GM12801 (cell line): Measurements from ENCODE around the gene SIGLEC7.

Source experiments
- CTCF ChIP-seq: IDR thresholded peaks from one replicate; pipeline ENCODE4 v1.5.1; 2011; ENCODE audit warnings: control low read depth; ENCODE audit not compliant: insufficient read length; ENCODE audit errors: extremely low read depth

The SIGLEC7 gene

GRCh38 chr19:51181377-51181912 lies 39.3 kb downstream of the SIGLEC7 start:
- no peak for TF ChIP-seq CTCF

GRCh38 chr19:51181913-51182419 lies 39.9 kb downstream of the SIGLEC7 start:
- no peak for TF ChIP-seq CTCF

- no peak for TF ChIP-seq CTCF
These were observed 41.5 kb downstream of the SIGLEC7 start for GRCh38 chr19:51183629-51184028.

- TF ChIP-seq CTCF, result no peak
These were observed 43.2 kb downstream of the SIGLEC7 start for GRCh38 chr19:51185069-51185867.

- TF ChIP-seq CTCF, result no peak
These were observed 43.7 kb downstream of the SIGLEC7 start for GRCh38 chr19:51185868-51186215.

- TF ChIP-seq CTCF, result no peak
These were observed 44.2 kb downstream of the SIGLEC7 start for GRCh38 chr19:51186323-51186722.

- TF ChIP-seq CTCF, result no peak
These were observed 45.5 kb downstream of the SIGLEC7 start for GRCh38 chr19:51187395-51188226.
